Parietal lobe (tissue), 1 donor: ENCODE measurements around the gene GNPDA2. TPM values are rescaled to one million over a fixed set of nuclear protein-coding genes. Genes with fewer than 3 reads are reported as not detected.

Source experiments
- total RNA-seq: library from RNA; depleted of rRNA; stranded (reverse); fragments of >200 nt; gene quantifications from one replicate; pipeline ENCODE4 v1.2.3, GENCODE V29; 2014

GNPDA2 gene
- total RNA-seq: 42.3 TPM

GRCh38 chr4:44726038-44726871, at the start of gene GNPDA2:
GNPDA2 (minus strand) TSS chr4:44726556; CDS start chr4:44722207, 4,349 bp downstream.

GRCh38 chr4:44678094-44679041, 48.0 kb downstream of the GNPDA2 start, which contains the start of gene GUF1:
GUF1 (plus strand) TSS chr4:44678420; CDS start chr4:44678623, 203 bp downstream.

Other genes with a start within 250 kb of the GNPDA2 start
- gene YIPF7, start 74.9 kb downstream of the GNPDA2 start, total RNA-seq: 2.5 TPM
- 48.2 TPM for gene GUF1, start 48.1 kb downstream of the GNPDA2 start, total RNA-seq